Neuronal stem cell (in vitro differentiated cells): Measurements from ENCODE around the gene RALA.
A peak's percentile ranks its signal among the peaks of the same experiment; 100 is the strongest.

ENCODE experiments used
- DNase-seq: peaks from one replicate; pipeline ENCODE4 v3.0.0-alpha.2; 2013; ENCODE audit warnings: low spot score
- H2AFZ ChIP-seq: one replicate; pipeline ENCODE4 v1.6.1; 2013; ENCODE audit warnings: mild to moderate bottlenecking, low read length, inconsistent platforms
- H2AK5ac ChIP-seq: 2 replicates; pipeline ENCODE4 v1.6.1; 2013; ENCODE audit warnings: low read depth, mild to moderate bottlenecking, inconsistent platforms, low read length, moderate library complexity, mixed read lengths
- H2BK120ac ChIP-seq: 2 replicates; pipeline ENCODE4 v1.6.1; 2013; ENCODE audit warnings: low read depth, mild to moderate bottlenecking, inconsistent platforms, low read length, moderate library complexity, mixed read lengths
- H2BK12ac ChIP-seq: one replicate; pipeline ENCODE4 v1.6.1; 2013; ENCODE audit warnings: low read length, inconsistent platforms
- H2BK15ac ChIP-seq: 2 replicates; pipeline ENCODE4 v1.6.1; 2013; ENCODE audit warnings: mild to moderate bottlenecking, low read length, inconsistent platforms, mixed read lengths
- H2BK5ac ChIP-seq: one replicate; pipeline ENCODE4 v1.6.1; 2013; ENCODE audit warnings: inconsistent platforms, mild to moderate bottlenecking, low read length, moderate library complexity
- H3K14ac ChIP-seq: one replicate; pipeline ENCODE4 v1.6.1; 2013; ENCODE audit warnings: low read length, inconsistent platforms
- H3K18ac ChIP-seq: 2 replicates; pipeline ENCODE4 v1.6.1; 2013; ENCODE audit warnings: low read length, inconsistent platforms
- H3K23ac ChIP-seq: 2 replicates; pipeline ENCODE4 v1.6.1; 2013; ENCODE audit warnings: low read depth, mild to moderate bottlenecking, mixed read lengths, low read length, inconsistent platforms; ENCODE audit not compliant: poor library complexity
- H3K27ac ChIP-seq: replicated peaks from 3 replicates; pipeline ENCODE4 v1.5.1; 2013; ENCODE audit warnings: low read length, inconsistent platforms
- H3K27me3 ChIP-seq, 3 experiments: 2 replicates each; pipeline ENCODE4 v1.6.1; 2013; ENCODE audit warnings: low read length in 3 of 3, mild to moderate bottlenecking in 2 of 3, inconsistent platforms in 1 of 3, low read depth in 1 of 3, mixed read lengths in 1 of 3, moderate library complexity in 1 of 3; ENCODE audit not compliant: control insufficient read depth in 3 of 3, insufficient read depth in 3 of 3
- H3K36me3 ChIP-seq, 2 donors: replicated peaks in 1 of 2; 2 replicates each; pipeline ENCODE4 v1.6.1; 2013; ENCODE audit warnings: low read length in 2 of 2; ENCODE audit not compliant: control insufficient read depth in 2 of 2, insufficient read depth in 2 of 2
- H3K4ac ChIP-seq: 2 replicates; pipeline ENCODE4 v1.6.1; 2013; ENCODE audit warnings: inconsistent platforms, mild to moderate bottlenecking, low read length, moderate library complexity
- H3K4me1 ChIP-seq, 2 donors: 1 replicate in 1 of 2; 2 replicates in 1 of 2; pipeline ENCODE4 v1.6.1; 2013; ENCODE audit warnings: low read length in 2 of 2, low read depth in 1 of 2; ENCODE audit not compliant: control insufficient read depth in 2 of 2, insufficient read depth in 1 of 2
- H3K4me2 ChIP-seq: one replicate; pipeline ENCODE4 v1.6.1; 2013; ENCODE audit warnings: mild to moderate bottlenecking, low read length, inconsistent platforms; ENCODE audit not compliant: insufficient read depth, poor library complexity, severe bottlenecking
- H3K4me3 ChIP-seq, 2 donors: 2 replicates each; pipeline ENCODE4 v1.5.1; 2013; ENCODE audit warnings: low read length in 2 of 2, mild to moderate bottlenecking in 2 of 2, inconsistent platforms in 1 of 2, moderate library complexity in 1 of 2
- H3K79me1 ChIP-seq: one replicate; pipeline ENCODE4 v1.6.1; 2013; ENCODE audit warnings: low read depth, mild to moderate bottlenecking, inconsistent platforms, low read length, moderate library complexity
- H3K9ac ChIP-seq: one replicate; pipeline ENCODE4 v1.6.1; 2013; ENCODE audit warnings: mild to moderate bottlenecking, low read depth, low read length, inconsistent platforms; ENCODE audit not compliant: poor library complexity
- H3K9me3 ChIP-seq, 2 donors: replicated peaks in 1 of 2; 2 replicates each; pipeline versions ENCODE3 to v1.6.1; 2013; ENCODE audit warnings: low read length in 2 of 2, mild to moderate bottlenecking in 2 of 2, inconsistent platforms in 1 of 2, low read depth in 1 of 2, mixed read lengths in 1 of 2, moderate library complexity in 1 of 2; ENCODE audit not compliant: control insufficient read depth in 2 of 2, insufficient read depth in 1 of 2
- H4K8ac ChIP-seq: one replicate; pipeline ENCODE4 v1.6.1; 2013; ENCODE audit warnings: low read depth, mild to moderate bottlenecking, inconsistent platforms, low read length, moderate library complexity
- H4K91ac ChIP-seq: one replicate; pipeline ENCODE4 v1.6.1; 2013; ENCODE audit warnings: low read length, low read depth, mild to moderate bottlenecking, inconsistent platforms; ENCODE audit not compliant: poor library complexity
- WGBS, 2 donors: extraction: QIAGEN DNeasy Blood & Tissue Kit; methylation state at CpG; one replicate each; pipeline ENCODE4 v1.1.7; 2013; ENCODE audit warnings: missing lambda C conversion rate in 2 of 2, mixed read lengths in 1 of 2; ENCODE audit not compliant: insufficient read length in 2 of 2, insufficient replicate concordance in 1 of 2; ENCODE audit errors: extremely low coverage in 2 of 2; 5-methylcytosine and 5-hydroxymethylcytosine counted together

Gene RALA

GRCh38 chr7:39609935-39610263 is 13.5 kb upstream of the RALA start:
- Histone ChIP-seq H3K36me3 (no peaks in the 10 kb centered on the region), H2AFZ (peak overlapping the region; percentile 29), H3K9me3 (peaks cover 3 to 4% of the 10 kb centered on the region in 2 donors), H3K4me3 (no peak overlapping the region), H2BK15ac (no peak overlapping the region), H3K9ac (no peak overlapping the region), H2BK5ac (no peak overlapping the region), H3K18ac (no peak overlapping the region), H3K14ac (no peak overlapping the region), H3K23ac (no peak overlapping the region), H2BK120ac (no peak overlapping the region), H3K4me1 (no peaks in the 10 kb centered on the region), H2BK12ac (no peak overlapping the region), H4K91ac (no peak overlapping the region), H3K4ac (no peak overlapping the region), H3K79me1 (no peaks in the 10 kb centered on the region), H3K27ac (no peak overlapping the region), H4K8ac (no peak overlapping the region), H3K27me3 (no peaks in the 10 kb centered on the region), H3K4me2 (peak overlapping the region; percentile 47), H2AK5ac (no peak overlapping the region)
- DNase-seq = no peak
- no CpG with 5 or more reads among the region's 5 CpGs for WGBS, 2 donors

- no peak overlapping the region for H2AFZ ChIP-seq
- H3K23ac ChIP-seq = no peak overlapping the region
- H3K4me2 ChIP-seq = no peak overlapping the region
- no peaks in the 10 kb centered on the region for H3K4me1 ChIP-seq
- H2BK5ac ChIP-seq = no peak overlapping the region
- H3K4ac ChIP-seq = no peak overlapping the region
- H2BK15ac ChIP-seq = no peak overlapping the region
- no peaks in the 10 kb centered on the region for H3K9me3 ChIP-seq
- H3K18ac ChIP-seq = no peak overlapping the region
- no peaks in the 10 kb centered on the region for H3K36me3 ChIP-seq
- no peak for DNase-seq
- no peak overlapping the region for H2BK12ac ChIP-seq
- H3K14ac ChIP-seq = no peak overlapping the region
- no peak overlapping the region for H4K8ac ChIP-seq
- H3K4me3 ChIP-seq = no peak overlapping the region
- H3K9ac ChIP-seq = no peak overlapping the region
- no CpG with 5 or more reads among the region's 4 CpGs for WGBS, 2 donors
- H3K79me1 ChIP-seq = no peaks in the 10 kb centered on the region
- H2AK5ac ChIP-seq = no peak overlapping the region
- H3K27ac ChIP-seq = no peak overlapping the region
- no peak overlapping the region for H4K91ac ChIP-seq
- no peaks in the 10 kb centered on the region for H3K27me3 ChIP-seq
- no peak overlapping the region for H2BK120ac ChIP-seq
Measured at GRCh38 chr7:39613577-39613976, 9.8 kb upstream of the RALA start.

- Histone ChIP-seq H2AK5ac (no peak overlapping the region), H3K4me1 (no peaks in the 10 kb centered on the region), H3K14ac (no peak overlapping the region), H3K79me1 (no peaks in the 10 kb centered on the region), H2BK120ac (no peak overlapping the region), H3K27me3 (no peaks in the 10 kb centered on the region), H2BK5ac (no peak overlapping the region), H3K9me3 (no peaks in the 10 kb centered on the region), H4K8ac (no peak overlapping the region), H3K9ac (no peak overlapping the region), H3K4me3 (no peak overlapping the region), H3K23ac (no peak overlapping the region), H2BK15ac (no peak overlapping the region), H3K36me3 (no peaks in the 10 kb centered on the region), H3K18ac (no peak overlapping the region), H2AFZ (no peak overlapping the region), H3K4me2 (no peak overlapping the region), H3K4ac (no peak overlapping the region), H2BK12ac (no peak overlapping the region), H4K91ac (no peak overlapping the region), H3K27ac (no peak overlapping the region)
- no CpG with 5 or more reads among the region's 2 CpGs for WGBS, 2 donors
- no peak for DNase-seq
Measured at GRCh38 chr7:39614299-39614698, 9.1 kb upstream of the RALA start.

GRCh38 chr7:39615350-39615975 is 7.9 kb upstream of the RALA start:
- no peak for DNase-seq
- Histone ChIP-seq H2AFZ (no peak overlapping the region), H3K14ac (no peak overlapping the region), H3K4ac (no peak overlapping the region), H4K8ac (no peak overlapping the region), H4K91ac (no peak overlapping the region), H3K36me3 (no peaks in the 10 kb centered on the region), H3K9ac (no peak overlapping the region), H3K9me3 (no peaks in the 10 kb centered on the region), H2BK12ac (no peak overlapping the region), H3K4me3 (no peak overlapping the region), H3K18ac (no peak overlapping the region), H3K27me3 (no peaks in the 10 kb centered on the region), H3K79me1 (no peaks in the 10 kb centered on the region), H2AK5ac (no peak overlapping the region), H2BK15ac (no peak overlapping the region), H3K4me1 (no peaks in the 10 kb centered on the region), H2BK5ac (no peak overlapping the region), H3K27ac (no peak overlapping the region), H3K4me2 (no peak overlapping the region), H3K23ac (no peak overlapping the region), H2BK120ac (no peak overlapping the region)
- no CpG with 5 or more reads among the region's 1 CpG for WGBS, 2 donors
